Thyroid gland (tissue), 4 donors: ENCODE results near the gene TSGA10IP.

Source experiments
- POLR2A ChIP-seq, 2 donors: fragments of 450-650 bp; IDR thresholded peaks; one replicate each; pipeline ENCODE4 v1.6.1; 2017; ENCODE audit warnings: antibody characterized with exemption in 2 of 2, mild to moderate bottlenecking in 2 of 2, moderate library complexity in 1 of 2
- TF ChIP-seq, protein P1 (sequence below), 6 experiments: fragments of 200-600 bp in 3 of 6; fragments of 450-650 bp in 3 of 6; sonication (generic) in 3 of 6; IDR thresholded peaks; one replicate each; pipeline ENCODE4 v1.5.1; 2016 to 2019; ENCODE audit warnings: antibody characterized with exemption in 6 of 6, mild to moderate bottlenecking in 2 of 6, inconsistent platforms in 1 of 6, moderate library complexity in 1 of 6

DNA sequence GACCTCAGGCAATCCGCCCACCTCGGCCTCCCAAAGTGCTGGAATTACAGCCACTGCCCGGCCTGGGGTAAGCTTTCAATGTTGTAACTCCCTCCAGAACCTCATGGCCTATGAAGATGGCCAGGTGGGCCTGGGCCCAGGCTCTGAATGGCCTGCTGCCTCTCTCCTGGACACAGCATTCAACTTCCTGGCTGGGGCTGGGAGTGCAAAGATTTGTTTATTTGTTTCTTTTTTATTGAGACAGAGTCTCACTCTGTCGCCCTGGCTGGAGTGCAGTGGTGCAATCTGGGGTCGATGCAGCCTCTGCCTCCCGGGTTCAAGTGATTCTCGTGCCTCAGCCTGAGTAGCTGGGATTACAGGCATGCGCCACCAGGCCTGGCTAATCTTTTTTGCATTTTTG lies 513 bp upstream of the TSGA10IP start:
- TF ChIP-seq, protein P1, sequence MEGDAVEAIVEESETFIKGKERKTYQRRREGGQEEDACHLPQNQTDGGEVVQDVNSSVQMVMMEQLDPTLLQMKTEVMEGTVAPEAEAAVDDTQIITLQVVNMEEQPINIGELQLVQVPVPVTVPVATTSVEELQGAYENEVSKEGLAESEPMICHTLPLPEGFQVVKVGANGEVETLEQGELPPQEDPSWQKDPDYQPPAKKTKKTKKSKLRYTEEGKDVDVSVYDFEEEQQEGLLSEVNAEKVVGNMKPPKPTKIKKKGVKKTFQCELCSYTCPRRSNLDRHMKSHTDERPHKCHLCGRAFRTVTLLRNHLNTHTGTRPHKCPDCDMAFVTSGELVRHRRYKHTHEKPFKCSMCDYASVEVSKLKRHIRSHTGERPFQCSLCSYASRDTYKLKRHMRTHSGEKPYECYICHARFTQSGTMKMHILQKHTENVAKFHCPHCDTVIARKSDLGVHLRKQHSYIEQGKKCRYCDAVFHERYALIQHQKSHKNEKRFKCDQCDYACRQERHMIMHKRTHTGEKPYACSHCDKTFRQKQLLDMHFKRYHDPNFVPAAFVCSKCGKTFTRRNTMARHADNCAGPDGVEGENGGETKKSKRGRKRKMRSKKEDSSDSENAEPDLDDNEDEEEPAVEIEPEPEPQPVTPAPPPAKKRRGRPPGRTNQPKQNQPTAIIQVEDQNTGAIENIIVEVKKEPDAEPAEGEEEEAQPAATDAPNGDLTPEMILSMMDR (IDR thresholded peaks at IDR 0.05) = no peak
- no peak for TF ChIP-seq POLR2A (IDR thresholded peaks at IDR 0.05)
